Measurements from ENCODE around the gene PRR15L.

- TF ChIP-seq CTCF (IDR thresholded peaks at IDR 0.05) (no peak), POLR2A (IDR thresholded peaks at IDR 0.05) (no peak)
Observed at GRCh38 chr17:47968836-47969235, 11.2 kb upstream of the PRR15L start.

All from adrenal gland (tissue), 5 donors.